GM10847 (cell line): ENCODE data around the gene KMT2A.

Experiments
- POLR2A ChIP-seq: IDR thresholded peaks from 2 replicates; pipeline ENCODE4 v1.6.1; 2011; ENCODE audit not compliant: insufficient read length; ENCODE audit errors: extremely low read depth

KMT2A gene

DNA sequence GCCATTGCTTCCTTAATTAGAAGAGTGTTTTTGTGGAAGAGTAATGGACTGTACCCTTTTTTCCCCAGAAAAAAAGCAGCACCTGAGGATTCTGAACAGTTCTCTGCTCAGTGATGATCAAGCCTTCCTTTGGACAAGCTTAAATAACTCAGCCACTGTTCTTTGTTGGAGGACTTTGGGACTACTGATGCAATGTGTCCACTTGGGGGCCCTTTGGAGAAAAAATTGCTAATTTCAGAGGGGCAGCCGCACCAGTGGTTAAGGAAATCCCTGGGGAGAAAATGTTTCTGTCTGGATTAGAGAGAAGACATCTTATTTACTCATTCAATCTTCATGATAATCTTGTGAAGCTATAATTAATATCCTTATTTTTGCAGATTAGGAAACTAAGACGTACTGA lies 5.3 kb upstream of the KMT2A start:
- no peak for TF ChIP-seq POLR2A

DNA sequence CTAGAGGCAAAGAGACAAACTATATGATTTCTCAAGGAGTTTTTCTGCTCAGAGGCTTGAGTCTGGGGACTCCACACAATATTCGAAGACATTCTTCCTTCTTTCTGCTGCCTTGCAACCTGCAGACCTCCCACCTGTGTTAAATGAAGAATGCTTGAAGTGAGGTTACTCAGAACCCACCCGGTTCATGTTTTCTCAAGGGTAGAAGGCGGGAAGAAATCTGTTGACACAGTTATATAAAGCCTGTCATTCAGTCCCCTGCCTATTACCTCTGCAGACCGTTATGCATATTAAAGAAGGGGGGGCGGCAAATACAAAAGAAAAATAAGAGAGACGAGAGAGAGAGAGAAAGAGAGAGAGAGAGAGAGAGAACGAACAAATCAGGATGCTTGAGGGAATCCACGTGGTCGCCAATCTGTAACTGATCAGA lies 2.2 kb upstream of the KMT2A start:
- no peak for TF ChIP-seq POLR2A

GRCh38 chr11:118434553-118435289 lies 1.6 kb upstream of the KMT2A start:
- no peak for TF ChIP-seq POLR2A

DNA sequence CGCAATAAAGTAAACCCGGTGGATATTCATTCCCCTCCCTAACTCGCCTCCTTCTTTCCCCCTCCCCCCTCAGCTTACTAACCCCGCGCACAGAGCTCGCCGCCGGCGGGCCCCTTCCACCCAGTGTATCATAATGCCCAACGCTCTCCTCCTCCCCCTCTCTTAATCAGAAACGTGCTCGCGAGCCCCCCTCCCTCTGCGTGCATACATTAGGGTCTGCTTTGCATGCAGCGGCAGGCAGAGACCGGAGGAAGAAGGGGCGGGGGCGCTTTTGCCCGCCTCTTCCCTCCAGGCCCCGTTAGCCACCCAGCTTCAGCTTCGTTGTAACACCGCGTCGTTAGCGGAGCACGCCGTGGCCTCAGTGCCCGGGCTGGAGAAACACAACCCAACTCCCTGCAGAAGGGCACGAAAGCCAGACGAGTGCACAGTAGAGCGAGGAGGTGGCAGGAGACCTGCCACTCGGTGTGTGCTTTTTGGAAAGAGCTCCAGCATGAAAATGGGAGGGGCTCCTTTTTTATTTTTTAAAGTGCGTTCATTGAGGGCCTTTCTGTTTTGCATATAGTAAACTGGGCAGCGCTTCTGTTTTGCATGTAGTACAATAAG lies 901 bp upstream of the KMT2A start:
- peak; percentile 41 for TF ChIP-seq POLR2A

- TF ChIP-seq POLR2A = no peak
Observed at GRCh38 chr11:118436639-118437207, 431 bp downstream of the KMT2A start.

GRCh38 chr11:118437208-118438125 lies 1.2 kb downstream of the KMT2A start:
- no peak for TF ChIP-seq POLR2A

- no peak for TF ChIP-seq POLR2A
Observed at GRCh38 chr11:118438314-118438931, 2.1 kb downstream of the KMT2A start.

DNA sequence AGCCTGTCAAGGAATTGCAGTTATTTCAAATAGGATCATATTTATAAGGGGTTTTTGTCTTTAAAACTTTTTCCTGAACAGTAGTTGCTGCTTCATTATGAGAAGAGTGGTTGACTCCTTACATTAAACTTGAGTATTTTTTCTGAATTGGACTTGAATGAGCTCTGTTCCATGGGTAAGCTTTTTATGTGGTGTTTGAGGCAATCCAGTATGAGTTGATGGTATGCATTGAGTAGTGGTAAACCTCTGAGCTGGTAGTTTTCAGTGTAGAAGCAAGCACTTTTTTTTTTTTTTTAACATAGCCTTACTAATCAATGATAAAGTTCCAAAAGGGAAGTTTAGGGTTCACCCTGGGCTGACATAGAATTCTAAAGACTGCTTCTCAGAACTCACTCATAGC lies 3.4 kb downstream of the KMT2A start:
- TF ChIP-seq POLR2A = no peak

DNA sequence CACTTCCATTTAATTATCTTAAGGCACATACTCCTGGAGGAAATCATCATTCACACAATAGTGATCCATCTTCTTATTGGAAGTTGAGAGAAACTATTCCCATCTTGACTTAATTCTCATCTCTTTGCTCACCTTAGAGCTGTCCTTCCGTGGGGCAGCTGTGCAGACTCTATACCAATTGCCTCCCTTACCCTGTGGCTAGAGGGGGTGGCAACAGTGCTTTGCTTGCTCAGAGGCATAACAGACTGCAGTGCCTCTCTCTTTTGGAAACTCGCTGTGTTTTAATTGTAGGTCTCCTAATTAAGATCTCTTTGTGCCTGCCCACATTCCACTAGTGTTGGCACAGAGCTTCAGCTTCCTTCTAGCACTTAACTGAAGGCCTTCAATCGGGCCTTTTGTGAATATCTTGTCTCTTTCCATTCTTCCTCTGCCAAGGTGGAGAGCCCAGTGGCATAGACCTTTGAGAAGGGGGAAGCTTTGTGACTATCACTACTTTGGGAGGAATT lies 5.5 kb downstream of the KMT2A start:
- TF ChIP-seq POLR2A = no peak

GRCh38 chr11:118442301-118442700 lies 6.0 kb downstream of the KMT2A start:
- no peak for TF ChIP-seq POLR2A

GRCh38 chr11:118442908-118443589 lies 6.8 kb downstream of the KMT2A start:
- TF ChIP-seq POLR2A = no peak

DNA sequence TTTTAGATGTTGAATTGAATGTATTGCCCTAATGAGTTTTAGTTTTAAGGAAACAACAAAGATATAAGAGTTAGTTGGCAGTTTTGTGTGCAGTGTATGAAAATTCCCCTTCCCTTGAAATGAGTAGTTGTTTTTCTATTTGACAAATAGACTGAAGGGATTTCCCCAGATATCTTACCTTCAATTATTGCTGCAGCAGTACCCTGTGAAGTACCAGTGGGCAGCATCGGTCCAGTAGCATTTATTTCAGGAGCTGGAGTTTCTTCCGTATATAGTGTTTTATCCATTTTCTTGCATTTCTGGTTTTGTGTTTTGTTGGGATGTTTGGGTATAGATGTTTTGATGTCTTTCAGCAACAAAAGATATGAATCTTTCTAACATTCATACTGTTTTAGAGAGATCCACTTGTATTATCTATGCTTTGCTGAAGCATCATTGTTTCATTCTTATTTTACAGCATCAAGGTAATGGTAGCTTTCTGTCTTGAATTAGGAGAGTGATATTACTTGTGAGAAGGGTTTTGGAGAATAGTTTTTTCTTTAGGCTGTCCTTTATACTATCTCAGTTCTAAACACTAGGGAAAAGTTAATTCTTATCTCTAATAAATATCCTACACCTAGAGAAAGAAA lies 7.4 kb downstream of the KMT2A start:
- no peak for TF ChIP-seq POLR2A

- TF ChIP-seq POLR2A = no peak
Observed at GRCh38 chr11:118447423-118447822, 11.1 kb downstream of the KMT2A start.

DNA sequence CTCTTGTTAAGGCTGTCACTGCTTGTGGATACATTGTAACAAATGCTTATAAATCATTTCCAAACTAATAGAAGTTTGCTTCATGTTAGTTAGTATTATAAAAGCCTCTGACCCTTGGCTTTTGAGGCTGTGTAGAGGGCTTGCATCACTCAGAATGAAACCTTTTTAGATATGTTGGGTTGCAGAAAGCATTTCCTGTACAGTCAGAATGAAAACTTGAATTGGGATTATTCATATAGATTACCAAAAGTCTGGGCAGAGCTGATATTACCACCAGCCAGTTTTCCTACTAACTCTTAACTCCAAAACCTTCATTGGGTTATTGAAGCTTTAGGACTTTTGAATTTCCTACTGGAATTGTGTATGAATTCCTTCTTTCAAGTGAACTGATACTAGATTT lies 12.0 kb downstream of the KMT2A start:
- no peak for TF ChIP-seq POLR2A

- TF ChIP-seq POLR2A = no peak
Observed at GRCh38 chr11:118449316-118449918, 13.1 kb downstream of the KMT2A start.
